Progenitor cell of endocrine pancreas (in vitro differentiated cells): Measurements from ENCODE around the gene TTF1. TPM values are rescaled to one million over a fixed set of nuclear protein-coding genes. Genes with fewer than 3 reads are reported as not detected.
A peak's percentile ranks its signal among the peaks of the same experiment; 100 is the strongest.

Source experiments
- DNase-seq: peaks from one replicate; pipeline ENCODE4 v3.0.0; 2021; ENCODE audit warnings: low spot score; ENCODE audit not compliant: unreplicated experiment
- H3K27ac Mint-ChIP-seq: 2 replicates; pipeline ENCODE4 v1.8.0; 2021; ENCODE audit warnings: mild to moderate bottlenecking, moderate library complexity, mixed read lengths
- H3K27me3 Mint-ChIP-seq: 2 replicates; pipeline ENCODE4 v1.8.0; 2021; ENCODE audit warnings: mixed read lengths
- H3K36me3 Mint-ChIP-seq: 2 replicates; pipeline ENCODE4 v1.8.0; 2022; ENCODE audit warnings: mixed read lengths; ENCODE audit not compliant: insufficient read depth
- H3K4me1 Mint-ChIP-seq: 2 replicates; pipeline ENCODE4 v1.8.0; 2021; ENCODE audit warnings: low read depth, mixed read lengths
- H3K4me3 Mint-ChIP-seq: 2 replicates; pipeline ENCODE4 v1.8.0; 2021; ENCODE audit warnings: low read depth, mild to moderate bottlenecking, moderate library complexity, mixed read lengths
- H3K9me3 Mint-ChIP-seq: 2 replicates; pipeline ENCODE4 v1.8.0; 2021; ENCODE audit warnings: low read depth, mixed read lengths
- CTCF ChIP-seq: fragments of 200-600 bp; sonication (generic); IDR thresholded peaks from one replicate; pipeline ENCODE4 v1.5.0; 2021; ENCODE audit warnings: antibody characterized with exemption, mild to moderate bottlenecking; ENCODE audit not compliant: unreplicated experiment
- long read RNA-seq: library from polyadenylated mRNA; unstranded; transcript quantifications from one replicate; pipeline ENCODE4 v2.0.0, GENCODE V29; 2020
- total RNA-seq: library from RNA; stranded (reverse); gene quantifications from 2 replicates; pipeline ENCODE4 v1.2.1, GENCODE V29; 2021

The TTF1 gene
- total RNA-seq, result 17.9 and 18.5 TPM in 2 replicates
- long read RNA-seq, transcript TTF1-203 (10 exons, 1,780 nt), result major isoform, 5 of 13 reads
- long read RNA-seq, partial matches to known transcripts, result 6 of 13 reads
- long read RNA-seq, other reads (novel, unspliced or antisense), result 2 of 13 reads

GRCh38 chr9:132406554-132407122, at the start of gene TTF1:
TTF1 (minus strand) TSS chr9:132406840; CDS start chr9:132402821, 4,019 bp downstream.
- Mint-ChIP-seq H3K27me3 (peaks cover 20% of the 10 kb centered on the region), H3K4me1 (peaks cover 19% of the 10 kb centered on the region), H3K9me3 (no peaks in the 10 kb centered on the region), H3K4me3 (peak within 1 kb of the TSS; percentile 86), H3K36me3 (peaks cover 6% of the 10 kb centered on the region), H3K27ac (peak within 1 kb of the TSS; percentile 89)
- peak; percentile 66 for DNase-seq
- no peak for TF ChIP-seq CTCF

GRCh38 chr9:132456241-132456640, 49.6 kb upstream of the TTF1 start:
- no peak overlapping the region for H3K4me3 Mint-ChIP-seq
- peaks cover 12% of the 10 kb centered on the region for H3K27me3 Mint-ChIP-seq
- H3K9me3 Mint-ChIP-seq, result no peaks in the 10 kb centered on the region
- H3K27ac Mint-ChIP-seq, result no peak overlapping the region
- no peaks in the 10 kb centered on the region for H3K4me1 Mint-ChIP-seq
- no peaks in the 10 kb centered on the region for H3K36me3 Mint-ChIP-seq
- no peak for TF ChIP-seq CTCF
- no peak for DNase-seq

GRCh38 chr9:132451276-132451675, 44.6 kb upstream of the TTF1 start:
- Mint-ChIP-seq H3K9me3 (no peaks in the 10 kb centered on the region), H3K27ac (no peak overlapping the region), H3K36me3 (no peaks in the 10 kb centered on the region), H3K4me3 (no peak overlapping the region), H3K4me1 (no peaks in the 10 kb centered on the region), H3K27me3 (peaks cover 25% of the 10 kb centered on the region)
- no peak for TF ChIP-seq CTCF
- DNase-seq, result no peak

- no peak for TF ChIP-seq CTCF
Measured at GRCh38 chr9:132447902-132448301, 41.3 kb upstream of the TTF1 start.

GRCh38 chr9:132447346-132447745, 40.7 kb upstream of the TTF1 start:
- Mint-ChIP-seq H3K27ac (no peak overlapping the region), H3K9me3 (no peaks in the 10 kb centered on the region), H3K27me3 (peaks cover 25% of the 10 kb centered on the region), H3K4me3 (no peak overlapping the region), H3K36me3 (no peaks in the 10 kb centered on the region), H3K4me1 (no peaks in the 10 kb centered on the region)
- TF ChIP-seq CTCF, result peak; percentile 62
- peak; percentile 31 for DNase-seq

More at GRCh38 chr9:132447902-132448301, 41.3 kb upstream of the TTF1 start:
- no peaks in the 10 kb centered on the region for H3K9me3 Mint-ChIP-seq
- H3K36me3 Mint-ChIP-seq, result no peaks in the 10 kb centered on the region
- no peak overlapping the region for H3K27ac Mint-ChIP-seq
- DNase-seq, result no peak
- H3K27me3 Mint-ChIP-seq, result peaks cover 25% of the 10 kb centered on the region
- no peak overlapping the region for H3K4me3 Mint-ChIP-seq
- no peaks in the 10 kb centered on the region for H3K4me1 Mint-ChIP-seq
